Hepatocyte (in vitro differentiated cells): ENCODE measurements around the gene HRAS.

ENCODE experiments used
- EZH2phosphoT487 ChIP-seq: fragments of 200-600 bp; sonication (generic); IDR thresholded peaks from one replicate; pipeline ENCODE4 v1.6.1; 2018; ENCODE audit warnings: antibody characterized with exemption, mild to moderate bottlenecking, low read depth, moderate library complexity; ENCODE audit not compliant: unreplicated experiment, severe bottlenecking
- TF ChIP-seq, protein P1 (sequence below): fragments of 200-600 bp; sonication (generic); IDR thresholded peaks from 2 replicates; pipeline ENCODE4 v1.5.1; 2016; ENCODE audit warnings: antibody characterized with exemption, mild to moderate bottlenecking; ENCODE audit not compliant: poor library complexity

DNA sequence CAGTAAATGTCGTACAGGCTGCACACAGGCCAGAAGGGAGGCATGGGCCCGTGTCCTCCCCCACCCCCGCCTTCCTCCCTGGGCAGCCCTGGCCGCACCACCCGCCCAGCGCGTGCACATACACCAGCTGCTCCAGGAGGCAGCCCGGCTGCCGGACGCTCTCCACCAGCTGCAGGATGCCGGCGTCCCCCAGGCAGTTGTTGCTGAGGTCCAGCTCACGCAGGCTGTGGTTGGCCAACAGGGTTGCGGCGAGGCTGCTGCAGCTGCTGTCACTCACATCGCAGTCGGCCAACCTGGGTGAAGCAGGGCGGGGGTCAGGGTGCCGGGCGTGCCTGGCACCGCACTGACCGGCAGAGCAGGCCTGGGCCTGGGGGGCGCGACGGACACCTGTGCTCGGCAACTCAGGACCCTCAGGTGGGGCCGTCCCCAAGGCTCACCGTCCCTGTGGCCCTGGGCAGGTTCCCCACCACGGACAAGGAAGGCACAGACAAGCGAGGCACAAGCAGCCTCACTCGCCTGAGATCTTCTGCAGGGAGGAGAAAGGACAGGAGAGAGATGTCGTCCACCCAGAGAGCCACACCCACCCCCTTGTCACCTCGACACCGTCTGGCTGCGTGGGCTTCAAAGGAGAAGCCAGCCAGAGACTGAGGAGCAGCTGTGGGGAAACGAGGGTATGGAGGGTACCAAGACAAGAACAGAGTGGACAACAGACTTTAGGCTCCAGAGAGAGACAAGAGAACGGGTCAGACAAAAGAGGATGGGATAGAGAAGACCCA is 40.4 kb downstream of the HRAS start:
- TF ChIP-seq, protein P1, sequence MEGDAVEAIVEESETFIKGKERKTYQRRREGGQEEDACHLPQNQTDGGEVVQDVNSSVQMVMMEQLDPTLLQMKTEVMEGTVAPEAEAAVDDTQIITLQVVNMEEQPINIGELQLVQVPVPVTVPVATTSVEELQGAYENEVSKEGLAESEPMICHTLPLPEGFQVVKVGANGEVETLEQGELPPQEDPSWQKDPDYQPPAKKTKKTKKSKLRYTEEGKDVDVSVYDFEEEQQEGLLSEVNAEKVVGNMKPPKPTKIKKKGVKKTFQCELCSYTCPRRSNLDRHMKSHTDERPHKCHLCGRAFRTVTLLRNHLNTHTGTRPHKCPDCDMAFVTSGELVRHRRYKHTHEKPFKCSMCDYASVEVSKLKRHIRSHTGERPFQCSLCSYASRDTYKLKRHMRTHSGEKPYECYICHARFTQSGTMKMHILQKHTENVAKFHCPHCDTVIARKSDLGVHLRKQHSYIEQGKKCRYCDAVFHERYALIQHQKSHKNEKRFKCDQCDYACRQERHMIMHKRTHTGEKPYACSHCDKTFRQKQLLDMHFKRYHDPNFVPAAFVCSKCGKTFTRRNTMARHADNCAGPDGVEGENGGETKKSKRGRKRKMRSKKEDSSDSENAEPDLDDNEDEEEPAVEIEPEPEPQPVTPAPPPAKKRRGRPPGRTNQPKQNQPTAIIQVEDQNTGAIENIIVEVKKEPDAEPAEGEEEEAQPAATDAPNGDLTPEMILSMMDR = no peak
- TF ChIP-seq EZH2phosphoT487 = no peak
